ENCODE measurements around the gene ATP9A. TPM values are rescaled to one million over a fixed set of nuclear protein-coding genes. Genes with fewer than 3 reads are reported as not detected.
"Not testable (repeated sequence)": the region's sequence is repeated elsewhere in the genome, so short reads cannot be mapped to it uniquely, and the experiment has no call there.

The ATP9A gene
- total RNA-seq, 2 experiments from 2014 or later: 1.4 to 1.6 TPM

GRCh38 chr20:51665543-51666118, 102.6 kb downstream of the ATP9A start:
- intact Hi-C loops (cut with micrococcal nuclease): no loop called here
- H3K4me1 Mint-ChIP-seq (ENCODE audit: low read depth): peaks cover 21% of the 10 kb centered on the region
- no peak overlapping the region for H3K4me3 Mint-ChIP-seq
- H3K36me3 Mint-ChIP-seq: no peaks in the 10 kb centered on the region
- no peak for DNase-seq
- no peaks in the 10 kb centered on the region for H3K9me3 Mint-ChIP-seq
- ChIA-PET CTCF (interaction anchor here (0.7 kb wide), 1 partner anchor 1228 kb away, joined by 4 read pairs; no protein-coding TSS in a partner anchor), POLR2A (no interaction called here)
- no peak overlapping the region for H3K27ac Mint-ChIP-seq
- peaks cover 18% of the 10 kb centered on the region for H3K27me3 Mint-ChIP-seq

- CTCF ChIA-PET: interaction anchor here (0.6 to 1.5 kb wide), 4 partner anchors 23 to 678 kb away, joined by 3 to 5 read pairs (median 4); no protein-coding TSS in a partner anchor
- peak overlapping the region; percentile 29 for H3K27ac Mint-ChIP-seq
These were observed 106.5 kb downstream of the ATP9A start for GRCh38 chr20:51661609-51662178.

GRCh38 chr20:51660672-51661608, 107.2 kb downstream of the ATP9A start:
- ChIA-PET POLR2A (interaction anchor here (0.6 kb wide), 1 partner anchor 26 kb away, joined by 3 read pairs; no protein-coding TSS in a partner anchor), CTCF (interaction anchor here (0.7 to 1.5 kb wide), 4 partner anchors 12 to 678 kb away, joined by 3 to 5 read pairs (median 4); no protein-coding TSS in a partner anchor)
- Mint-ChIP-seq H3K4me3 (no peak overlapping the region), H3K9me3 (no peaks in the 10 kb centered on the region), H3K27ac (no peak overlapping the region), H3K36me3 (no peaks in the 10 kb centered on the region), H3K27me3 (peaks cover 9% of the 10 kb centered on the region), H3K4me1 (ENCODE audit: low read depth) (peaks cover 22% of the 10 kb centered on the region)
- DNase-seq: peak; percentile 21
- intact Hi-C loops (cut with micrococcal nuclease): loop anchor here (1.0 to 2.0 kb wide), 3 partner anchors 24 to 538 kb away; no protein-coding TSS in a partner anchor

More at GRCh38 chr20:51661609-51662178, 106.5 kb downstream of the ATP9A start:
- POLR2A ChIA-PET: no interaction called here
- no peaks in the 10 kb centered on the region for H3K9me3 Mint-ChIP-seq
- peak; percentile 65 for DNase-seq
- no peak overlapping the region for H3K4me3 Mint-ChIP-seq
- H3K36me3 Mint-ChIP-seq: no peaks in the 10 kb centered on the region
- peaks cover 22% of the 10 kb centered on the region for H3K4me1 Mint-ChIP-seq (ENCODE audit: low read depth)
- intact Hi-C loops (cut with micrococcal nuclease): loop anchor here (1.0 to 2.0 kb wide), 3 partner anchors 25 to 539 kb away; no protein-coding TSS in a partner anchor
- H3K27me3 Mint-ChIP-seq: peaks cover 10% of the 10 kb centered on the region

DNA sequence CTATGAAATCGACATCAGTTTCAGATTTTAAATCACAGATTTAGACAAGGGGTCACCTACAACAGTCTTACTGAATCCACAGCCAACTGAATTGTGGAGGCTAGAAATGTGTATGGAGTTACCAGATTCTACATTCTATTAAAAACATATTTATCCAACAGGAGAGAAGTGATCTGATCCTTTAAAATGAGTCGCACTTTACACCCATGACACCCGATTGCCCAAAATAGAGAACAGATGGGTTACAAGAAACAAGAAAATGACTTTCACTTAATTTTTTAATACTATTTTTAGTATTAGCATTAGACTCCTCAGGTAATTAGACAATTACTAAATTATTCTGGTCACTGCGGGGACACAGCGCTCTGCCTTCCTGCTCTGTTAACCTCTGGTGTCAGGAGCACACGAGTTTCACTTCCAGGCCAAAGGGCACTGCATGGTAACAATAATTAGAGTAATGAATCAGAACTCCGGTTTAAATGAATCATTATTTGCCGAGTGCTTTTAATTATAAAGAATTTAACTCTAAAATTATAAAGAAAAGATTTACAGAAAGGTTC, 108.6 kb downstream of the ATP9A start:
- Mint-ChIP-seq H3K27me3 (peaks cover 6% of the 10 kb centered on the region), H3K9me3 (no peaks in the 10 kb centered on the region), H3K27ac (no peak overlapping the region), H3K4me3 (no peak overlapping the region), H3K36me3 (no peaks in the 10 kb centered on the region), H3K4me1 (ENCODE audit: low read depth) (peaks cover 22% of the 10 kb centered on the region)
- CTCF ChIA-PET: interaction anchor here (1.0 kb wide), 1 partner anchor 11 kb away, joined by 3 read pairs; no protein-coding TSS in a partner anchor
- intact Hi-C loops (cut with micrococcal nuclease): loop anchor here (2.0 to 10.0 kb wide), 3 partner anchors 23 to 537 kb away; partner anchors contain the start of gene ATP9A
- DNase-seq: no peak
- POLR2A ChIA-PET: no interaction called here

- no peaks in the 10 kb centered on the region for H3K9me3 Mint-ChIP-seq
- CTCF ChIA-PET: no interaction called here
- H3K4me3 Mint-ChIP-seq: no peak overlapping the region
- POLR2A ChIA-PET: no interaction called here
- no peak for DNase-seq
- no peaks in the 10 kb centered on the region for H3K36me3 Mint-ChIP-seq
- H3K4me1 Mint-ChIP-seq (ENCODE audit: low read depth): peaks cover 17% of the 10 kb centered on the region
- intact Hi-C loops (cut with micrococcal nuclease): loop anchor here (10.0 kb wide), 1 partner anchor 108 kb away; the partner anchor contains the start of gene ATP9A
- H3K27ac Mint-ChIP-seq: no peak overlapping the region
- H3K27me3 Mint-ChIP-seq: peaks cover under 1% of the 10 kb centered on the region
These were observed 111.4 kb downstream of the ATP9A start for GRCh38 chr20:51656726-51657260.

DNA sequence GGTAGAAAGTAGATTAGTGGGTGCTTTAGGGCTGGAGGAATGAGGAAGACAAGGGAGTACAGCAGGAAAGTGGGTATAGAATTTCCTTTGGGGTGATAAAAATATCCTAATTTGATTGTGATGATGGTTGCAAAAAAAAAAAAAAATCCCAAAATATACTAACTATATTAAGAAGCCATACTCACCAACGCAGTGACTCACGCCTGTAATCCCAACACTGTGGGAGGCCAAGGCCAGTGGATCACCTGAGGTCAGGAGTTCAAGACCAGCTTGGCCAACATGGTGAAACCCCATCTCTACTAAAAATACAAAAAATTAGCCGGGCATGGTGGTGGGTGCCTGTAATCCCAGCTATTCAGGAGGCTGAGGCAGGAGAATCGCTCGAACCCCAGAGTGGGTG, 112.1 kb downstream of the ATP9A start:
- H3K27ac Mint-ChIP-seq, H3K9me3 Mint-ChIP-seq, DNase-seq, H3K27me3 Mint-ChIP-seq, H3K36me3 Mint-ChIP-seq, POLR2A ChIA-PET, H3K4me3 Mint-ChIP-seq, CTCF ChIA-PET: not testable (repeated sequence)
- H3K4me1 Mint-ChIP-seq (ENCODE audit: low read depth): peaks cover 10% of the 10 kb centered on the region
- intact Hi-C loops (cut with micrococcal nuclease): loop anchor here (10.0 kb wide), 1 partner anchor 109 kb away; the partner anchor contains the start of gene ATP9A

DNA sequence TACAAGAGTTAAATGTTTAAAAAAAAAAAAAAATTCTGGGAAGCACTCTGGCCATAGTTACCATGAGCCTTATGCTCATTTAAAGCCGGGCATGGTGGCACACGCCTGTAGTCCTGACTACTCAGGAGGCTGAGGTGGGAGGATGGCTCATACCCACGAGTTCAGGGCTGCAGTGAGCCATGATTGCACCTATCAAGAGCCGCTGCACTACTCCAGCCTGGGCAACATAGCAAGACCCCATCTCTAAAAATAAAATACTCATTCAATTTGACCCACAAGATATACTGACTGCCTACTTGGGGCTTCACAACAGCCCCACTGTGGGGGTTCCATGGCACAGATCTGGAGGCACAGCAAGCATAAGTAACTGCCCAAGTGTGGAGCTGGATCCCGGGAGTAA, 113.7 kb downstream of the ATP9A start:
- H3K27ac Mint-ChIP-seq: no peak overlapping the region
- H3K27me3 Mint-ChIP-seq: no peaks in the 10 kb centered on the region
- no peaks in the 10 kb centered on the region for H3K36me3 Mint-ChIP-seq
- no peaks in the 10 kb centered on the region for H3K4me1 Mint-ChIP-seq (ENCODE audit: low read depth)
- no peaks in the 10 kb centered on the region for H3K9me3 Mint-ChIP-seq
- no peak for DNase-seq
- intact Hi-C loops (cut with micrococcal nuclease): loop anchor here (10.0 kb wide), 1 partner anchor 110 kb away; the partner anchor contains the start of gene ATP9A
- no peak overlapping the region for H3K4me3 Mint-ChIP-seq
- ChIA-PET CTCF (no interaction called here), POLR2A (no interaction called here)

- Mint-ChIP-seq H3K4me1 (ENCODE audit: low read depth) (no peaks in the 10 kb centered on the region), H3K36me3 (no peaks in the 10 kb centered on the region), H3K4me3 (no peak overlapping the region), H3K27me3 (no peaks in the 10 kb centered on the region), H3K9me3 (no peaks in the 10 kb centered on the region), H3K27ac (no peak overlapping the region)
- ChIA-PET CTCF (no interaction called here), POLR2A (no interaction called here)
- intact Hi-C loops (cut with micrococcal nuclease): loop anchor here (10.0 kb wide), 1 partner anchor 111 kb away; the partner anchor contains the start of gene ATP9A
- DNase-seq: no peak
These were observed 114.1 kb downstream of the ATP9A start for GRCh38 chr20:51654060-51654459.

DNA sequence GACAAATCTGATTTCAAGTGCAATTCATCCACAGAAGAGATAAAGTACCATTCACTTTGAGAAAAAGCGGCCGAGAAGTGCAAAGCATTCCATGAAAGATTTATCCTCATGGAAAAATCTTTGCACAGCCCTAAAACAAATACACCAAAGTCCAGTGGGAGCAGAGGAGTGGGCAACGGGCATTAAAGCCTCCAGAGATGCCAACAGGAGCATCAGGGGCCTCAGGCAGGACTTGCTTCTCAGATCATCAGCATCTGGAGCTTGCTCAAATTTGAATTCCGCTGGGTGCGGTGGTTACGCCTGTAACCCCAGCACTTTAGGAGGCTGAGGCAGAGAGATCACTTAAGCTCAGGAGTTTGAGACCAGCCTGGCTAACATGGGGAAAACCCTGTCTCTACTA, 115.0 kb downstream of the ATP9A start:
- intact Hi-C loops (cut with micrococcal nuclease): loop anchor here (10.0 kb wide), 1 partner anchor 112 kb away; the partner anchor contains the start of gene ATP9A
- Mint-ChIP-seq H3K36me3 (no peaks in the 10 kb centered on the region), H3K27me3 (no peaks in the 10 kb centered on the region), H3K27ac (no peak overlapping the region), H3K9me3 (no peaks in the 10 kb centered on the region), H3K4me3 (no peak overlapping the region), H3K4me1 (ENCODE audit: low read depth) (no peaks in the 10 kb centered on the region)
- POLR2A ChIA-PET: no interaction called here
- no peak for DNase-seq
- CTCF ChIA-PET: no interaction called here

GRCh38 chr20:51651921-51652549, 116.2 kb downstream of the ATP9A start:
- Mint-ChIP-seq H3K36me3 (no peaks in the 10 kb centered on the region), H3K4me3 (no peak overlapping the region), H3K9me3 (no peaks in the 10 kb centered on the region), H3K27ac (no peak overlapping the region), H3K27me3 (no peaks in the 10 kb centered on the region), H3K4me1 (ENCODE audit: low read depth) (no peaks in the 10 kb centered on the region)
- DNase-seq: no peak
- ChIA-PET CTCF (interaction anchor here (0.7 kb wide), 1 partner anchor 27 kb away, joined by 3 read pairs; no protein-coding TSS in a partner anchor), POLR2A (no interaction called here)
- intact Hi-C loops (cut with micrococcal nuclease): loop anchor here (10.0 kb wide), 1 partner anchor 113 kb away; the partner anchor contains the start of gene ATP9A

DNA sequence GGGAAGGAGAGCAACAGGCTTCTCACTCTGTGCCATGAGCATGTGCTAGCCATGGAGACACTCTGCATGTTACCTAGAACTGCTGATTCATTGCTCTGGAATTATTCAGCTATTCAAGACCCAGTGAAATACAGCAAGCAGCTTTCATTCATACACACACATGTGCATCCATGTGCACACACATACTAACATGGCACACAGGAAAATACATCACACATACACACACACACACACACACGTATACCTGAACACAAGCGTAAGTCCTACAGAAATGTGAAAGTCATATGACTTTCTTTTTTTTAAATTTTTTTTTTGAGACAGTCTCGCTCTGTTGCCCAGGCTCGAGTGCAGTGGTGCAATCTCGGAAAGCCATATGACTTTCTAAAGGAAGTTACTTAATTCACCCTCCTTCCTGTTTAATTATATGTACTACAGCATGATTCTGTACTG, 117.5 kb downstream of the ATP9A start:
- intact Hi-C loops (cut with micrococcal nuclease): loop anchor here (10.0 kb wide), 1 partner anchor 114 kb away; the partner anchor contains the start of gene ATP9A
- Mint-ChIP-seq H3K27ac (no peak overlapping the region), H3K36me3 (no peaks in the 10 kb centered on the region), H3K4me1 (ENCODE audit: low read depth) (no peaks in the 10 kb centered on the region), H3K27me3 (peaks cover 2% of the 10 kb centered on the region), H3K4me3 (no peak overlapping the region), H3K9me3 (no peaks in the 10 kb centered on the region)
- CTCF ChIA-PET: no interaction called here
- no peak for DNase-seq
- POLR2A ChIA-PET: no interaction called here
